BE2C (cell line): ENCODE data around the gene SURF6.

Experiments
- DNase-seq: peaks from one replicate; pipeline ENCODE4 v3.0.0-alpha.2; 2020
- H3K27me3 ChIP-seq: fragments of 250-450 bp; sonication (Bioruptor Pico); 2 replicates; pipeline ENCODE4 v1.5.1; 2020; ENCODE audit warnings: mild to moderate bottlenecking
- H3K36me3 ChIP-seq: fragments of 250-450 bp; sonication (Bioruptor Pico); 2 replicates; pipeline ENCODE4 v1.5.1; 2020; ENCODE audit warnings: mild to moderate bottlenecking
- H3K4me1 ChIP-seq: fragments of 250-450 bp; sonication (Bioruptor Pico); 2 replicates; pipeline ENCODE4 v1.5.1; 2020
- H3K4me3 ChIP-seq: 2 replicates; pipeline ENCODE4 v1.5.1; 2011; ENCODE audit warnings: low read depth, low read length
- H3K9me3 ChIP-seq: fragments of 250-450 bp; sonication (Bioruptor Pico); 2 replicates; pipeline ENCODE4 v1.5.1; 2020
- TF ChIP-seq, protein P1 (sequence below): IDR thresholded peaks from 2 replicates; pipeline ENCODE4 v1.5.1; 2012; ENCODE audit warnings: mild to moderate bottlenecking, low read depth, low read length

The SURF6 gene

DNA sequence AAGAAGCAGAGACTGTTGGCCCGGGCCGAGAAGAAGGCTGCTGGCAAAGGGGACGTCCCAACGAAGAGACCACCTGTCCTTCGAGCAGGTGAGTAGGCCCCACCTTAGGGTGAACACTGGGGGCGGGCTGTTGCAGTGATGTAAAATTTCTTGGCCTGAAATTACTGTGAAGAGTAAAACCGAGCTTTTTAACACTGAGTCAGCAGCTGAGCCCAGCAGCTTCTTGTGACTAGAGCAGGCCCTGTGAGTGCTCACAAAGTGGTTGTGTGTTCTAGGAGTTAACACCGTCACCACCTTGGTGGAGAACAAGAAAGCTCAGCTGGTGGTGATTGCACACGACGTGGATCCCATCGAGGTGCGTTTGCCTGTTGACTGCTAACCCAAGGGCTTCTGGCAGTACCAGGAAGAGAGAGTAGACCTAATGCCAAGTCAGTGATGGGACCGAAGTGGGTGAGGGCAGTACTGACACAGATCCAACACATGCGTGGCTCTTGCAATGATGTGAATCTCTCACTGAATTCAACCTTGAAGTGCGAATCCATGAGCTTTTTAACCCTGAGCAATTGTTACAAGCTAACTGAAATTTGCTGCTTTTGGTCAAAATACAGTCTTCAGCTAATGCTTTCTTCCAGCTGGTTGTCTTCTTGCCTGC is 14.1 kb upstream of the SURF6 start:
- Histone ChIP-seq H3K36me3 (peaks cover 58% of the 10 kb centered on the region), H3K9me3 (no peaks in the 10 kb centered on the region), H3K4me3 (peak overlapping the region; percentile 99), H3K4me1 (no peaks in the 10 kb centered on the region; the same call in 1 of the 2 replicates), H3K27me3 (no peaks in the 10 kb centered on the region)
- TF ChIP-seq, protein P1, sequence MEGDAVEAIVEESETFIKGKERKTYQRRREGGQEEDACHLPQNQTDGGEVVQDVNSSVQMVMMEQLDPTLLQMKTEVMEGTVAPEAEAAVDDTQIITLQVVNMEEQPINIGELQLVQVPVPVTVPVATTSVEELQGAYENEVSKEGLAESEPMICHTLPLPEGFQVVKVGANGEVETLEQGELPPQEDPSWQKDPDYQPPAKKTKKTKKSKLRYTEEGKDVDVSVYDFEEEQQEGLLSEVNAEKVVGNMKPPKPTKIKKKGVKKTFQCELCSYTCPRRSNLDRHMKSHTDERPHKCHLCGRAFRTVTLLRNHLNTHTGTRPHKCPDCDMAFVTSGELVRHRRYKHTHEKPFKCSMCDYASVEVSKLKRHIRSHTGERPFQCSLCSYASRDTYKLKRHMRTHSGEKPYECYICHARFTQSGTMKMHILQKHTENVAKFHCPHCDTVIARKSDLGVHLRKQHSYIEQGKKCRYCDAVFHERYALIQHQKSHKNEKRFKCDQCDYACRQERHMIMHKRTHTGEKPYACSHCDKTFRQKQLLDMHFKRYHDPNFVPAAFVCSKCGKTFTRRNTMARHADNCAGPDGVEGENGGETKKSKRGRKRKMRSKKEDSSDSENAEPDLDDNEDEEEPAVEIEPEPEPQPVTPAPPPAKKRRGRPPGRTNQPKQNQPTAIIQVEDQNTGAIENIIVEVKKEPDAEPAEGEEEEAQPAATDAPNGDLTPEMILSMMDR, result no peak
- DNase-seq, result no peak

DNA sequence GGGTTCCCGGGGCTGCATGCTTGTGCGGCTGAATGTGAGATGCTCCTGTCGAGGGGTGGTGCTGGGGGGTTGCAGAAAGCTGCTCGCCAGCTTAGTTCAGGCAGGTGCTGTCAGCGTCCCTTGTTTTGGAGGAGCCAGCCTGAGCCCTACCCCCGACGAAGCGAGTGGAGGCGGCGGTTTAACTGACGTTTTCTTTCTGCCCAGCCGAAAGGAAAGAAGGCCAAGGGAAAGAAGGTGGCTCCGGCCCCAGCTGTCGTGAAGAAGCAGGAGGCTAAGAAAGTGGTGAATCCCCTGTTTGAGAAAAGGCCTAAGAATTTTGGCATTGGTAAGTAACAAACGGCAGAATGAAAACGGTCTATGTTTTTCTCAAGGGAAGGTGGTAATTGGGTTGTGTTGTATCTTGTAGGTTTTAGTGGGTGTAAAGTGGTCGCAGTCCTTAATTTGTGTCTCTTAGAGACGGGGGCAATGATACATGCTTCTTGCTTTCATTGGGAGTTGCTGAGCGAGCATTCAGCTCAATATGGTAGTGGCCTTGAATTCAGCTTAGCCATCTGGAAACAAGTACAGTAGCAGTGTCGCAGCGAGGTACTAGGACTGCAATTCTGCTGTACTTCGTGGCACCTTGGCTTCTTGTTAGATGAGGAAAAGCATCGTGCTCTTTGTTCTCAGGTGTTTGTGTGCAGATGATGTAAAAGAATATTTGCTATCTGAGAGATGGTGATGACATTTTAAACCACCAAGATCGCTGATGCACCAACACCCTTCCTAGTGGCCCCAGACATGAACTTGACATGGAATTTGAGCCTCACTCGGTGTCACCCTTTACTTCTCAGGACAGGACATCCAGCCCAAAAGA is 13.0 kb upstream of the SURF6 start:
- TF ChIP-seq, protein P1, result no peak
- Histone ChIP-seq H3K36me3 (peaks cover 70% of the 10 kb centered on the region), H3K9me3 (no peaks in the 10 kb centered on the region), H3K27me3 (no peaks in the 10 kb centered on the region), H3K4me1 (no peaks in the 10 kb centered on the region; the same call in 1 of the 2 replicates), H3K4me3 (peak overlapping the region; percentile 99)
- no peak for DNase-seq

DNA sequence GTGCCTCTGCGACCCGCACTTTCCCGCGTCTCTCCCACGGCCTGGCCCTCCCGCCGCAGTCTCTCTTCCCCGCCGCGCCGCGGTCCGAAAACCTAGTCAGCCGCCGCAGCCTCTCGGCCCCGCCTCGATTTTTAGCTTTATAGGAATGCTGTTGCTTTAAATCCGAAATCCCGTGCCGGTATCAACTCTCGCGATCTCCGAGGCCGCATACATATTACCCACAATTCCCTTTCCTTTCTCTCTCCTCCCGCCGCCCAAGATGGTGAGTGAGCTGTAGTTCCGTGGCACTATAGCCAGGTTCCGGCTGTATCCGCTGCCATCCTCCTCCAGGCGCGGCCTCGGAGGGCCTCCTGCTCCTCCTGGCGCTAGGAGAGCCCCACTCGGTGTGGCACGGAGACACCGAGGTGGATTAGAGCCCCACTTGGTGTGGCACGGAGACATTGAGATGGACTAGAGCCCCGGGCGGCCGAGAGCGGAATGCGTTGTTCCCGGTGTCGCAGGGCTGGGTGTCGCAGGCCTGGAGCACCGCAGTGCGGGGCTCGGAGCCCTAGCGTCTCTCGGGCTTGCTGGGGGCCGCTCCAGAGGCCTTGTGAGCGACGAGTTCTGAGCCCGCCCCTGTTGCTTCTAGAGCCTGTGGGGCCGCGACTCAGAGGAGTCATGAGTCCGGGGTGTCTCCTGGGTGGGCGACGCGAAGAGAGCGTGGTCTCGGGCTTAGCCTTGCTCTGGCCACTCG is 12.2 kb upstream of the SURF6 start, which contains the start of the genes MED22 and RPL7A:
Gene MED22 (minus strand): TSS at position 147 of the 733 bp plus-strand sequence. CDS start 1,469 bp downstream, outside the sequence.
Gene RPL7A (plus strand): TSS at position 234 of the 733 bp plus-strand sequence. CDS start 26 bp downstream, at position 260.
- TF ChIP-seq, protein P1, result 0 out of 2 replicates have a peak, but pooled peaks have one; percentile 2
- peaks cover 78% of the 10 kb centered on the region for H3K36me3 ChIP-seq
- no peaks in the 10 kb centered on the region for H3K27me3 ChIP-seq
- H3K9me3 ChIP-seq, result no peaks in the 10 kb centered on the region
- DNase-seq, result peak; percentile 95
- H3K4me1 ChIP-seq, result no peaks in the 10 kb centered on the region; the same call in 1 of the 2 replicates
- H3K4me3 ChIP-seq, result peak within 1 kb of the TSS; percentile 99

DNA sequence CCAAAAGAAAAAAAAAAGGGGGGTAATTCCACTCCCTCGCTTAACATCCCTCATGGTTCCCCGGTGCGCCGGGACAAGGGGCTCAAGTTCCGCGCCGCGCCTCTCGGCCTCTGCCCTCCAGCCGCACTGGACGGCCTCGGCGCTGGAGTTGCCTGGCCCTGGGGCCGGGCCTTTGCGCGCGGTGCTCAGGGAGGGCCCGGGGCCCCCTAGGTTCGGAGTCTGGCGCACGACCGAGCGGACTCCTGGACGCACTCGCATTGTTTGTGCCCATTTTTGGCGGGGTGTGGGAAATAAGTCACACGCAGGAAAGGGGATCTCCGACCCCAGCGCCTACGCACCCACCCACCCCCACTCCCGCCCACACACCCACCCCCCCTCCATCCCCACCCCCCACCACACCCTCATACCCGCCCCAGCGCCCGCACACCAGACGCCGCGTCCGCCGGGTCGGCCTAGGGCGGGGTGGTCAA is 11.6 kb upstream of the SURF6 start:
- DNase-seq, result peak; percentile 49
- peak overlapping the region; percentile 99 for H3K4me3 ChIP-seq
- no peaks in the 10 kb centered on the region for H3K9me3 ChIP-seq
- peaks cover 81% of the 10 kb centered on the region for H3K36me3 ChIP-seq
- TF ChIP-seq, protein P1, result no peak
- no peaks in the 10 kb centered on the region; the same call in 1 of the 2 replicates for H3K4me1 ChIP-seq
- no peaks in the 10 kb centered on the region for H3K27me3 ChIP-seq

DNA sequence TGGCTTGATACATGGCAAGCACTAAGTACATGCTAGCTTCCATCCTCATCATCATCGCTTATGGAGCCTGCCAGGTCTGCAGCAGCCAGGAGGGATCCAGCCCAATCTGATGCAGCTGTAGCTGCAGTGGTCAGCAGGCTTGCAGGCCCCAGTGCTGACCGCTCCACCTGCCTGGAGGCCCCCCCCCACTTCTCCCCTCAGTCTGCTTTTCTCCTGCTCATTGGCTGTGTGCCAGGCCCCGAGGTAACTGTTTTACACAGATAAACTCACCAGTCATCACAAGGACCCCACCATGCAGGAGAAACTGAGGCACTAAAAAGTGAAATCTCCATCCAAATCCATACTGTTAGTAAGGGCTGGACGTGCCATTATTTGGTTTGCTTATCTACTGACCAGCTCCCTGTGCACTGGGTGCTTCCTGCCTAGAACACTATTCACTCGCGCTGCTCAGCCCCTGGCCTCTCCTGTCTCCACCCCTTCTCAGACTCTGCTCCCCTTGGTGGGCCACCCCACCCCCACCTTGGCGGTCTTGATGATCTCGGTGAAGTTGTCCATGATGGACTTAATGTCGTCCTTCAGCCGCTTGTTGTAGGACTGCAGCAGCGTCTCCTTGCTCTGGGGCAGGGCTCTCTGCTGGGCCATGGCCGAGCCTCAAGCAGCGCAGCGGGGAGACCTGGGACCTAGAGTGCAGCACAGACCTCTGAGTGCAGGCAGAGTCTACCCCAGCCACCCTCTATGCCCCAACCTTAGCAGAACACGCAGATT is 10.2 kb upstream of the SURF6 start:
- H3K4me3 ChIP-seq, result peak overlapping the region; percentile 99
- no peaks in the 10 kb centered on the region; the same call in 1 of the 2 replicates for H3K4me1 ChIP-seq
- no peaks in the 10 kb centered on the region for H3K27me3 ChIP-seq
- H3K9me3 ChIP-seq, result no peaks in the 10 kb centered on the region
- DNase-seq, result no peak
- TF ChIP-seq, protein P1, result no peak
- peaks cover 81% of the 10 kb centered on the region for H3K36me3 ChIP-seq
